Measurements from ENCODE around the gene ALK.
"Not testable (repeated sequence)": the region's sequence is repeated elsewhere in the genome, so short reads cannot be mapped to it uniquely, and the experiment has no call there.

The ALK gene

DNA sequence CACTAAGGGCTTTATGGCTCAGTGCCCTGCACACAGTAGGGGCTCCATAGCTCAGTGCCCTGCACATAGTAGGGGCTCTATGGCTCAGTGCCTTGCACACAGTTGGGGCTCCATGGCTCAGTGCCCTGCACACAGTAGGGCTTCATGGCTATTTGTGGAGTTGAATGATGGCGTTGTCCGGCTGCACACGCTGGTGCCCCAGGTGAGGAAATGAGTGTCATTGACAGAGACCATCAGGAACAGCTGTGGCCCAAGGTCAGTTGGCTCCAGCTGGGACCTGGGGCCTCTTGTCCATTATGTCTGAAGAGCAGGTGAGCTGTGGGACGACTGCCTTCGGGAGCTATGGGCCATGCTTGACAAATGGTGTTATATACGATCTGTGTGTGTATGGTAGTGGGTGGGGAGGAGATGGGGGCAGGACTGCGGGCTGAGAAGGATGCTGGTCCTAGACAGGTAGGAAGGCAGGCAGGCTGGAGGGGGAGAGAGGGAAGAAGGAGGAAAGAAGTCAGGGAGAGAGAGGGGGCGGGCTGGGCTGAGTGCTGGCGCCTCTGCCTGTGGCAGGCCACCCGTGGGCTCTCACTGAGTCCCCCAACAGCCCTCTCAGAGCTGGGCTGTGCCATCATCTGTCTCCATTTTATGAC, 675.5 kb downstream of the ALK start:
- DNase-seq (ENCODE audit: low read depth) = no peak

DNA sequence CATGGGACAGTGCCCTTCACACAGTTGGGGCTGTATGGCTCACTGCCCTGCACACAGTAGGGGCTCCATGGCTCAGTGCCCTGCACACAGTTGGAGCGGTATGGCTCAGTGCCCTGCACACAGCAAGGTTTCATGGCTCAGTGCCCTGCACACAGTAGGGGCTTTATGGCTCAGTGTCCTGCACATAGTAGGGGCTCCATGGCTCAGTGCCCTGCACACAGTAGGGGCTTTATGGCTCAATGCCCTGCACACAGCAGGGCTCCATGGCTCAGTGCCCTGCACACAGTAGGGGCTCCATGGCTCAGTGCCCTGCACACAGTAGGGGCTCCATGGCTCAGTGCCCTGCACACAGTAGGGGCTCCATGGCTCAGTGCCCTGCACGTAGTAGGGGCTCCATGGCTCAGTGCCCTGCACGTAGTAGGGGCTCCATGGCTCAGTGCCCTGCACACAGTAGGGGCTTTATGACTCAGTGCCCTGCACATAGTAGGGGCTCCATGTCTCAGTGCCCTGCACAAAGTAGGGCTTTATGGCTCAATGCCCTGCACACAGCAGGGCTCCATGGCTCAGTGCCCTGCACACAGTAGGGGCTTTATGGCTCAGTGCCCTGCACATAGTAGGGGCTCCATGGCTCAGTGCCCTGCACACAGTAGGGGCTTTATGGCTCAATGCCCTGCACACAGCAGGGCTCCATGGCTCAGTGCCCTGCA, 676.2 kb downstream of the ALK start:
- not testable (repeated sequence) for DNase-seq (ENCODE audit: low read depth)

DNA sequence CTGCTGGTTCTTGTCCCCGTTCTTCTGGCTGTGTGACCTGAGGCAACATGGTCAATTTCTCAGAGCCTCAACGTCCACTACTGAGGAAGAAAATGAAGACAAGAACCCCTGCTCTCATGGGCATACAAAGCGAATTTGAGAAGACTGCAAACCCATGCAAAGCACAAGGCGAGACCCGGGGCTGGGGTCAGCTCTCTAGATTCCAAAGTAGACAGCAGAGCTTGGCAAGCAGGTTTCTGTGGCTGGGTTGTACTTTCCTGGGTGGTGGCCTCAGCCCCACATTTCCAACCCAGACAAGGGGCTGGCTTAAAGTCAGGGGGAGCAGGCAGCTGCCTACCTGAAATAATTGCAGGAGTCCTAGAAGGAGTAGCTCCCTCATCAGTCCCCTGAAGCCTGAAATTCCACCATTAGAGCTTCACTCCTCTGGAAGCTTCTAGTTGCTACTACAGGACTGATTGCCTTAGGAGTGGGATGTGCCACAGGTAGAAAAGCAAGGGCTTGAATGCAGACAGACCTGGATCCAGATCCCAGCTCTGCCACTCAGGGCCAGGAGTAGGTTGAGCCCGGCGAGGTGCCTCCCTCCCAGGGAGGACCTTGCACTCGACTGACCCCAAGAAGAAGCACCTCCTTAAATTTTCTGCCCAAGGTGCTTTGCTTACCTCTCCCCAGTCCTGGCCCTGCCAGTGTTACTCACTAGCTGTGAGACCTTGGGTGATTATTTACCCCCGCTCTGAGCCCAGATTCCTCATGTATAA, 678.6 kb downstream of the ALK start:
- DNase-seq (ENCODE audit: low read depth) = no peak

DNA sequence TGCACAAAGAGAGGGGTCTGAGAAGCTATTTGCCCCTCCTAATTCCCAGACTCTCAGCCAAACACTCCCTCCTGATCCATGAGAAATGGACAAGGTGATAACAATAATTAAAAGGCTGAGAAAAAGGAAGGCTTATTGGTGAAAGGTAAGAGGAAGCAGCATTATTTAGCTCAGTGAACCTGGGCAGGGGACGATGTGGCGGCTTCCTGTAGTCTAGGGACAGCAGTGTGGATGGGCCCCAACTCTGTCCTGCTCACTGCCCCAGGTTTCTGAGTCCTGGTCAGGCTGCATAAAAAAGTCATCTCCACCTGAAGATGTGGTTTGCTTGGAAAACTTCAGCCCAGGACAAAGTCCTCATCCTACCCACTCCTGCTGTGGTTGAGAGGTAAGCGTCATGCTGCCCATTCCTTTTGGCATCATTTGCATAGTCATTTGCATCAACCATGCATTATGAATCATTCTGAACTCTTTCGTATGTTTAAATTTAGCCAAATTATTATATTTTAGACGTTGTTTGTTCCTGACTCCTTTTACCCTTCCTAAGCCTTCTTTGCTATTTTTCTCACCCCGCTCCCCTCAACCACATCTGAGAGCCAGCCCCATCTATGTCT, 679.3 kb downstream of the ALK start:
- no peak for DNase-seq (ENCODE audit: low read depth)

DNA sequence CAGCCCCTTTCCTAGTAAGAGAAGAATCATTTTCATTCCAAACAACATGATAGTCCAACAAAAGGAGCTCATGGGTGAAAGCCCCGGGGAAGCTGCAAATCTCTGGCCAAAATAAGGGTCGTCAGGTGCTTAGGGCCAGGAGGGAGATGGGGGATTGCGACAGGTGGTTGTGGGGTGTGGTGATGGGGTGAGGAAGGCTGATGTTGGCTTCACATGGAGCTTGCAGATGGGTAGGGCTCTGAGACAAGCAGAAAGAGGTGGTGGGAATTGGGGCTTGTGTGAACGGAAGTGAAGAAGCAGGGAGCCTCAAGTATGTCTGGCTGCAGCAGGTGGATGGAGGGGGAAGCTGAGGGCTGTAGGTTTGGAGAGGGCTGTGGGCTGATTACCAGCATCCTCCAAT, 680.0 kb downstream of the ALK start:
- DNase-seq (ENCODE audit: low read depth) = no peak

DNA sequence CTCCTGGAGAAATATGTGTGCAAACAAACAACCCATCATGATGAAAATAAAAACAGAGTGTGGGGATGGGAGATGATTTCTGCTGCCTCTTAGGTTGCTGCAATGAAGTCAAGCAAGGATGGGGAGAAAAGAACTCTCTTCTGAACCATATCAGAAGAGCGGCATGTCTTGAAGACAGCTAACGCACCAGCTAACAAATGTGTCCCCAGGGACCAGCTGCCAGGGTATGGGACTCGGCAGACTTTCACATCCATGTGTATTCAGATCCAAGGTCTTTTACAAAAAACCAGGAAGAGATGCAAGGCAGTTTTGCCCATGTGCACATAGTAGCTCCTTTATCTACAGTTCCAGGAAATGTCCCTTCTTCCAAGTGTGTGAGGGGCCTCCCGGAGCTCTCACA, 680.8 kb downstream of the ALK start:
- DNase-seq (ENCODE audit: low read depth) = no peak

DNA sequence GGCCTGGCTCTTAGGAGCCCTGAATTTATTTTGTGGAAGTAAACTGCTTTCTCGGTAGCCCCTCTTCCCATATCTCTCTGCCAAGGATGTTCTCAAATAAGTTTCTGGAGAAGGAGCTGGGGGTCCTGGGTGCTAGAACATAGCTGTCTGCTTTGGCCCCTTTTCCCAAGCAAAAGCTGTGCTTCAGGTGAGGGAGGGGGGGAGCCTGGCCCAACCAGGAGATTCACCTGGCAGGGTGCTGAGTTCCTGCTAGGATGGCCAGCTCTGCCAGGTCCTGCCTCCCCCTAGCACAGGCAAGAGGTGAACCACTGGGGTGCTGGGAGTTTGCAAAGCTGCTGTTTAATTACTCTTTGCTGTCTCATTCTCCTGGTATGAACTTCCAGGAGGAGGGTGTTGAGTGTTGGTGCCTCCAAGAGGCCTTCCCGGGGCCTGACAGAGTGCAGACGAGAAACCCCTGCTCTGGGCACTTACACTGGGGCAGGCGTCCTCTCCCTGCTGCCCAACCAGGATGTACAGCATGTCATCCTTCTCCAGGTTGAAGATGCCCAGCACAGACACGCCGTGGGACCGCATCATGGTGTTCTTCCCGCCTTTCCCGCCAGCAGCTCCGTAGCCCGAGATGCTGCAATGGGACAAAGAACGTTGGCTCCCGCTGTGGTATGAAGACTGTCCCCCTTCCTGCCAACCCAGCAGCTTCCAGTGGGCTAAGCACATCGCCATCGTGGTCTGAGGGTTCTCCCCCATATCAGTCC, 682.0 kb downstream of the ALK start:
- DNase-seq (ENCODE audit: low read depth) = no peak

DNA sequence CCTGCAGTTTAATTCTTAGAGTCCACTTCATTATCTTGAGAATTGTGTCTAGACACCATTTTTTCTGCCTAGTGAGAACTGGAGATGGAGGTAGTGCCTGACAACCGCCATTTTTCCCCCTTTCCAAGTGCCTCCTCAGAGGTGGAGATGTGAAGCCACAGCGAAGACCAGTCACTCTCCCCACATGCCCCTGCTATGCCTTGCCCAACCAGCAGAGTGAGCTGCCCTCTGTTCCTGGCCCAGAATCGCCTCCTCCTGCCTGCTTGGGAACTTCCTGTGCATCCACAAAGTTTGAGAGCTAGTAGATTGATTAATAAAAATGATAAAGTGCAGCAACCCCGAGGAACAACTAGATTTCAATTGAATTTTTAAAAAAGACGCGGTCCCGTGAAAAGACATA, 682.9 kb downstream of the ALK start:
- DNase-seq (ENCODE audit: low read depth) = no peak

DNA sequence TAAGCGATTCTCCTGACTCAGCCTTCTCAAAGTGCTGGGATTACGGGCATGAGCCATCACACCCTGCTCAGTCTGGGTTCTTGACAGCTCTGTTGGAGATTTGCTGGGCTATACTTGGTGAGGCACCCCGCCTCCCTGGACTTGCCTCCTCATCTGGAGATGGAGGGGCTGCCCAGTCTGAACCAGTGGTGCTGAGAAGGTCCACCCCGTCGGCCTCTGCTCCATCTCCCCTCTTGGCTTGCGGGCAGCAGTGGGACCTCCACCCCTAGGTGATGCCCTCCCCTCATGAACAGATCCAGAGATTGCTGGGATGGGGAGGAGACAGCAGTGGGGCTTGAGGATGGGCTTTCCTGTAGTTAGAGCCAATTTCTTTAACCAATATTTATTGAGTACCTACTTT, 685.3 kb downstream of the ALK start:
- no peak for DNase-seq (ENCODE audit: low read depth)

DNA sequence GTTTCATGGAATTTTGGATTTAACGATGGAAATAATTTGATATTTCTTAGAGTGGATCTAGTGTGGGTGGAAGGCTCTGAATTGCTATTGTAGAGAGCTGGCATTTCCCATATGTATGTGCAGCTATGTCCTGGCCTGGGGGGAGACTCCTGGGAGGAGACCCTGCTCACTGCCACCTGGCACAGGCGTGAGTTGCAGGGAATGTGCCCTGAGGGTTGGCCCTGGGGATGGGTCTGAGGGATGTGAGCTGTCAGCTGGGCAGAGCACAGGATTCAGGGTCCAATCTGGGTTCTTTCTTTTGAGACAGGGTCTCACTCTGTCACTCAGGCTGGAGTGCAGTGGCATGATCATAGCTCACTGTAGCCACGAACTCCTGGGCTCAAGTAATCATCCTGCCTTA, 686.0 kb downstream of the ALK start:
- no peak for DNase-seq (ENCODE audit: low read depth)

DNA sequence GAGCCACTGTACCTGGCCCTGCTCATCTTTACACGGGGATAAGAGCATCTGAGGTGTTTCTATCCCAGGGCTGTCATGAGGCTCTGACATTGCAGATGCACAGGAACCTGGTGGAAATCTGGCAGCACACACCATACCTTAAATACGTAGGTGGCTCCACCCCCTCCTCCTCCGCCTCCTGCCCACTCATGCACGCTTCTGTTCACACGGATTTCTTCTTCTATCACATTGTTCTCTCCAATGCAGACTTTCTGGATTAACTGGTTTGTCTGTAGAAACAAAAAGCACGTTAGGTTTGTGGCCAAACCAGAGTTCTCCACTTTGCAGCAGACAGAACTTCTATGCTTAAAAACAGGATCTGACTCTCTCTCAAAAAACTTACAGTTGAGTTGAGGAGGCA, 688.0 kb downstream of the ALK start:
- DNase-seq (ENCODE audit: low read depth) = no peak

DNA sequence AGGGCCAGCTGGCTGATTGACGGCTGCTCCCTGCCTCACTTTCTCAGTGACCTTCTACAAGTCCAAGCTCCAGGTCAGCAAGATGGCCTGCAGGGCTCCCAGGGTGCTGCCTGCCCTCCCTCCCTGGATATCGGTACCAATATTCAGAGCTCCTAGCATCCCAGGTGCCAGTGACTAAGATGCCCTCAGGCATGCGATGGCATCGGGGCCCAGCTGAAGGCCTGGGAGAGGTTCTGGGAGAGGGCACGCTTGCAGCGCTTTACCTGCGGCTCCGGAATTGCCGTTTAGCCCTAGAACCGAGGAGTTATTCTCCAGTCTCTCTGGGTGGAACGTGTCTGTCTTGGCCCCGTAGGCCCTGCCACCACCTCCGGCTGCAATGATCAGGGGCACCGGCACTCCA, 689.3 kb downstream of the ALK start:
- DNase-seq (ENCODE audit: low read depth) = no peak

DNA sequence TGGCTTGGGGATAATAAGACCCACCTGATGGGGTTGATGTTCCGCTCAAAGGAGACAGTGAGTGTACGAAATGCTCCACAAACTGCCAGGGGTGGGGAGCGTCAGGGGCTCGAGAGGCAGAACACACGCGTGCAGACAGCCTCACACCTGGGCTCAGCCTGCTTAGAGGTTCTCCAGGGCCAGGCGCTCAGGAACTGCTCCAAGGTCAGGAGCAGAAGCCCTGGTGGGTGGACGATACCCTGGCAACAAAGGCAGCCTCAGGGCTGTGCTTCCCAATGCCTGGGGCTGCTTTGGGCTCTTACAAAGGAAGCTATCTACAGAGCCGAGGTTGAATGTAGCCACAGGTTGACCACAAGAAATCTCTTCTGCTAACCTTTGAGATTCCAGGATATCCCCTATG, 691.7 kb downstream of the ALK start:
- no peak for DNase-seq (ENCODE audit: low read depth)

DNA sequence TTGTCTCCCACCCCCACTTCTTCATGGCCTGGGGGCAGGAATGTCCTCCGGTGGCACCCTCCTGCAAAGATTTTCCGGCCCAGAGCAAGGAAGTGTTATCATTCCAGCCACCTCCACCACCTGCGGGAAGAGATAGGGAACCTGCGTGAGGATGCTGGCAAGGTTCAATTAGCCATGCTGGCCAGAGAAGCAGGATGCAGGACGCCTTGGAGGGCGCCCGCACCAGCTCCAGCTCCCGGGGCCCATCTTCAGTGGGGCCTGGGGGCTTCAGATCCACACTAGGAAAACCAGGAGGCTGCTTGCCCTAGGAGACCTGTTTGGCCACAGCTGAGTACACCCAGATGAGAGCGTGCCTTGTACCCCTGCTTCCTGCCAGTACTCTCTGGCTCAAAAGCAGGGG, 692.4 kb downstream of the ALK start:
- DNase-seq (ENCODE audit: low read depth) = no peak

DNA sequence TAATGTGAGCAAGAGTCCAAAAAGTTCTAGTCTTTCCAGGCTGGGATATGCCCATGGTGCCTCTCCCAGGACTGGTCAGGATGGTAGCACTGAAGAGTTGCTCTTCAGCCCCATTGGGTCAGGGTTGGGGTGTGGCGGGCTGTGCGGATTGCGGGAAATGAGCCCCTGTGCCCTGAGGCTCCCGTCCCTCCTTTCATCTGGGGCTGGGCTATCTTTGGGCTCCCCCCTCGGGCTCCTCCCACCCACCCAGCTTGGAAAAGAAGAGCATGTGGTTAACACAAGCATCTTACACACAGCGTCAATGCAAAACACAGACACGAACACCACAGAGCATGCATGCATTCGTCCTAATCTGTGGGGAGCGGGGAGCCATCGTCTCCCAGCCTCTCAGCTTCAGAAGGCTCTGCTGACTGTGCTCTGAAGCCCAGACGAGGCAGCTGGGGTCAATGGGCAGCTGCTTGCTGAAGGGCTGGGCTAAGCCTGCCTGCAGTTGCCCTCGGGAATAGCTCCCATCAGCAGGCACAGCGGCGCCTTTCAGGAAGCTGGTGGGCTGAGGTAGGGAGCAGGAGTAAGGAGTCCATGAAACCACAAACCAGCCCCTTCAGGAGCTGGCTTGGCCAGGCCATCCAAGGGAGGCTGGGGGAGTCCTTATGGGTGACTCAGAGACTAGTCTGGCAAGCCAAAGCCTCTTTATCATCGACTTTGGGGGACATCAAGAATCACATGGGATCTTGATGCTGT, 693.3 kb downstream of the ALK start:
- DNase-seq (ENCODE audit: low read depth) = no peak

DNA sequence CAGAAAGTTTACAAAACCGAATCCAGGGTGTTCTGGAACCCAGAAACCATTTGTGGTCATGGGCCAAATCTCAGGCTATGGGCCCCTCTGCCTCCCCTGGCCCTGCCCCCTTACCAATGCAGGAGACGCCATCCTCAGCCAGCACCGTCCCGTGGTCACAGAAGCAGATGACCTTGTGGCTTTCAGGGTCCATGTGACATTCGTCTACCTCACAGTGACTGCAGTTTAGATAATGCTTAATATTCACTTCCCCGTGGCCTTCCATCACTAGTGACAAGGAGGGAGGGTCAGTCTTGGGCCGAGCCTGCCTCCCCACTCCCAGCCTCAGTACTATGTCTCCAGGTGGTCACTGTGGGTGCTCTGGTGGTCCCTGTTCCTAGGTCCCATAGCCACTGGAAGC, 694.6 kb downstream of the ALK start:
- DNase-seq (ENCODE audit: low read depth) = no peak

DNA sequence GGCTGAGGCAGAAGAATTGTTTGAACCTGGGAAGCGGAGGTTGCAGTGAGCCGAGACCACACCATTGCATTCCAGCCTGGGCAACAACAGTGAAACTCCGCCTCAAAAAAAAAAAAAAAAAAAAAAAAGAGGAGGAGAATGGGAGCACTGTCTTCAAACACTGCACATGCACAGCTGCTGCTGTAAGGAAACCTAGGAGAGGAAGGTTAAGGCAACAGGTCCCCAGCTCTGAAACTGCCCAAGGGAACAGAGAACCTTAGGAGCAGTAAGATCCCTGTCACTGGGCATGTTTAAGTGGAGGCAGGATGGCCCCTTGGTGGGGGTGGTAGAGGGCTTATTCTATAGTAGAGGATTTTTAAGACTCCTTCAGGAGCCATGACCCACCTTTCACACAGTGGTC, 695.0 kb downstream of the ALK start:
- DNase-seq (ENCODE audit: low read depth) = no peak

DNA sequence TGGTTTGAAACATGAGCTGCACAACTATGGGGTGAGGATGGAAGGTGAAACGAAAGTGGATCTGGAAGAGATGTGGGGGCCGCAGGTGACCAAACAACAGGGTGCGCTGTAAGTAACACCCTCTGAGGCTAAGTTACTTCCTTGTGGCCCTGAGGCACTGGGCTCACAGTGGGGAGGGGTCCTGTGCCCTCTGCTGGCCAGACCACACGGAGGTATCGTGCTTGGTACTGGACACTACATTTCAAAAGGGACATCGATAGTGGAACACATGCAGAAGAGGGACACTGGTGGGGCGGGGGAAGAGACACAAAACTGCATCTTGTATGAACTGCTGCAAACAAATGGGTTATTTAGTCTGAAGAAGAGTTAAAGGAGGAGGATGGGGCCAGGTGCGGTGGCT, 695.6 kb downstream of the ALK start:
- DNase-seq (ENCODE audit: low read depth) = no peak

DNA sequence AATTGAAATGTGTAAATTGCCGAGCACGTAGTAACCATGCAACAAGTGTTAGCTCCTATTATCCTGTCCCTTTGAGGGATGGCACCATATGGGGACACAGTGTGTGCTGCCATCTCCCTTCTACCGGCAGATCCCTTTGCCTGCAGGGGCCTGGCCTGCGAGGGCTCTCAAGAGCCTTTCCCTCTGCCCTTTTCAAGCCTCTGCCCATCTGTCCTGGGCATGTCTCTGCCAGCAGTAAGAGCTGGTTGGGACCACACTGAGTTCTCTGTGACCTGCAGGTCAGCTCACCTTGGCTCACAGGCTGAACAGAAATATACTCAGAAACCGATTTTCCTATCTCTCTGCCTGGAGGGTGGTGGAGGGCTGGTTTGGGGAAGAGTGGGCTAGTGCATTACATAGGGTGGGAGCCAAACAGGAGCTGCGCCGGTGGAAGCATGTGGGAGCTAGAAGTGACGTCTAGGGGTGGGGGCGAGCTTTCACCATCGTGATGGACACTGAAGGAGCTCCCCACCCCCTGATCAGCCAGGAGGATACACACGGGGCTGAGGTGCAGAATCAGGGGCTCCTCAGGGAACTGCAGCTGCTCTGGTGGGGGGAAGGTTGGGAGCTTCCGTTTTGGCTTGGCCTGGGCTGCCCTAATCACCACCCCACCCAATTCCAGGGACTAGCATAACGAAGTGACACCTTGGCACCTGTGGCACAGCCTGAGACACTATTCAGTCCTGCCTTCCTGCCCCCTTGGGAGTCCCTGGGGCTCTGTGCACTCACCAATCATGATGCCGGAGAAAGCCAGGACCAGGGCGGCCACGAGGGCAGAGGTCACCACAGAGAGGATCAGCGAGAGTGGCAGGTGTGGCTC, 696.5 kb downstream of the ALK start:
- no peak for DNase-seq (ENCODE audit: low read depth)

DNA sequence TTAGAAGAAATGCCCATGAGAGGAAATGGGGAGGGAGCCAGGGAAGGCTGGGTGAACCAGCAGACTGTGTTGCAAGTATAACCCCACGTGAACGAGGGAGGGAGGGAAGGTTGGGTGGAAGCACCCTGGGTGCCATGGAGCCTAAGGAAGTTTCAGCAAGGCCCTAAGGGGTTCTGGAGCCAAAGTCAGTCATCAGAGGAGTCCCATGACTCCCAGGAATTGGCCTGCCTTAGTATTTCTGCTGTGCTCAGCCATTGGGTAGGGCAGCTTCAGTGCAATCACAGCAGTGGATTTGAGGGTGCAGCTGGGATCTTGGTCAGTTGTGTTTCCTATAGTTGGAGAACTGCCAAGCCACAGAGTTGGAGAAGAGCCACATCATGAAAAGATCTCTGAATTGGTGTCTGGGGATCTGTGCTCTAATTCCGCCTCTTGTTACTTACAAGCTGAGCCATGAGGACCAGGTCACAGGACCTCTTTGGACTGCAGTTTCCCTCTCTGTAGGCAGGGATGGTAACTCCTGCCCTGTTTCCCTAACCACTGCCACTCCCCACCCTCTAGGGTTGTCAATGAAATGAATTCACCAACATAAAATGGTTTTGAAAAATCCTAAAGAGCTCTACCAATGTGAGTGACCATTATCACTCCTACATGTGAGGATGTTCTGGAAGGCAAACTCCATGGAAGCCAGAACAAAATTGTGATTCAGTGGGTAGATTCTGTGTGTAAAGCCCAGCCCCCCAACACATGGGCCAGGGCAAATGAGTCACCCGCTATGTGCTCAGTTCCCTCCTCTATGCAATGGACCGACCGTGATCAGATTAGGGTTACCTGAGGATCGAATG, 697.3 kb downstream of the ALK start:
- DNase-seq (ENCODE audit: low read depth) = no peak
